ENCODE measurements around the gene LAGE3. TPM values are rescaled to one million over a fixed set of nuclear protein-coding genes. Genes with fewer than 3 reads are reported as not detected.
"Not testable (repeated sequence)": the region's sequence is repeated elsewhere in the genome, so short reads cannot be mapped to it uniquely, and the experiment has no call there.

Gene LAGE3
- total and polyA plus RNA-seq, 2 of the 13 experiments (the other 11 are each of a cell fraction or from before 2014, with no cell fraction given), result 7.6 to 12.7 TPM

DNA sequence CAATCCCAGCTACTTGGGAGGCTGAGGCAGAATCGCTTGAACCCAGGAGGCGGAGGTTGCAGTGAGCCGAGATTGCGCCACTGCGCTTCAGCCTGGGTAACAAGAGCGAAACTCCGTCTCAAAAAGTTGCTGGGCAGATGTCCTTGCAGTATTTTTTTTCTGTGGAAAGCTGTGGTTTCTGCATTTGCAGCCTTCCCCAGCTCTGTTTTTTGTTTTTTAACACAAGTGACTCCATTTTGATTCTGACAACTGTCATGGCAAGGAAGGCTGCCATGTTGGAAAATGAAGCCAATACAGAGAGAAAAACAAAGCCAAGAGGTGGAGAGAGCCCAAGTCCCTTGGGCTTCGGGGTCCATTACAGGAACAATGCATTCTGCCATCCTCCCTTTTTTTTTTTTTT, 23.0 kb upstream of the LAGE3 start:
- FAIRE-seq (no peak), DNase-seq (ENCODE audit: low spot score) (no peak), ATAC-seq (no peak)
- Histone ChIP-seq H3K27ac (ENCODE audit: extremely low read length, insufficient read depth, low read length) (no peak overlapping the region), H3K9ac (ENCODE audit: insufficient read depth, low read depth, low read length) (no peak overlapping the region), H3K79me2 (ENCODE audit: insufficient read depth, low read length) (no peaks in the 10 kb centered on the region), H3K4me1 (ENCODE audit: insufficient read depth, low read length) (0 out of 2 replicates have a peak, but pooled peaks cover 6% of the 10 kb centered on the region), H3K4me2 (ENCODE audit: low read depth, low read length) (no peak overlapping the region), H3K27me3 (ENCODE audit: control insufficient read depth in 1 of 2, insufficient read depth in 2 of 2, low read length in 2 of 2) (no peaks in the 10 kb centered on the region), H4K20me1 (ENCODE audit: insufficient read depth, low read length) (no peaks in the 10 kb centered on the region), H2AFZ (ENCODE audit: low read length) (no peak overlapping the region), H3K9me3 (ENCODE audit: low read length) (no peaks in the 10 kb centered on the region), H3K36me3 (replicated peaks in 1 of 2; ENCODE audit: control insufficient read depth in 1 of 2, insufficient read depth in 2 of 2, low read length in 2 of 2) (no peaks in the 10 kb centered on the region), H3K4me3 (replicated peaks in 1 of 3; ENCODE audit: insufficient read depth in 1 of 3, low read depth in 2 of 3, low read length in 3 of 3) (no peak overlapping the region)
- CTCF ChIA-PET (ENCODE audit: low intra/inter-chr PET ratio, low total read pairs), result no interaction called here
- WGBS (ENCODE audit: low lambda C conversion rate), result 90% methylated on average over 5 of the region's 8 CpGs
- in situ Hi-C loops (cut with HindIII; ENCODE audit: extremely low pct_ligation_motif_present, low pct_unique_long_range_greater_than_20kb), result no loop called here
- intact Hi-C loops (cut with micrococcal nuclease; ENCODE audit: unreplicated experiment), result no loop called here
- POLR2A ChIA-PET, result interaction anchor here (0.9 kb wide), 1 partner anchor 12 kb away, joined by 3 read pairs; the partner anchor contains the start of gene SLC10A3
- BruUV-seq (replicated peaks), result no TSS peak
- no peak for TF ChIP-seq ZFAT (CRISPR knock-in tag; conservative IDR thresholded peaks at IDR 0.05)
- no peak for TF ChIP-seq ZNF12 (CRISPR knock-in tag; IDR thresholded peaks at IDR 0.05)
- TF ChIP-seq, protein P1, sequence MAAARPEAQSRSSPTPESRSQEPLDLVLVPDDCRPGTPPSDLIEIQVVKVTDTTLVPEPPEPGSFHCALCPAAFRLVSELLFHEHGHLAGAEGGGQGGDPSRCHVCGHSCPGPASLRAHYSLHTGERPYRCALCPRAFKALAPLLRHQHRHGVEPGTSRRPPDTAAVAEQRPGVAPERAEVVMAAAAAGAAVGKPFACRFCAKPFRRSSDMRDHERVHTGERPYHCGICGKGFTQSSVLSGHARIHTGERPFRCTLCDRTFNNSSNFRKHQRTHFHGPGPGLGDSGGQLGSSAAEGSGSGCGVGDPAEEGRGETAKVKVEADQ (CRISPR knock-in tag; IDR thresholded peaks at IDR 0.05; ENCODE audit: borderline replicate concordance), result no peak
- TF ChIP-seq FOXK2 (IDR thresholded peaks at IDR 0.05), result no peak
- no peak for TF ChIP-seq ZNF710 (CRISPR knock-in tag; IDR thresholded peaks at IDR 0.05; ENCODE audit: borderline replicate concordance)
- no peak for TF ChIP-seq MLX (CRISPR knock-in tag; IDR thresholded peaks at IDR 0.05)
- no peak for TF ChIP-seq ZNF883 (CRISPR knock-in tag; IDR thresholded peaks at IDR 0.05; ENCODE audit: not compliant biosample characterization)
- TF ChIP-seq ZMYM2 (CRISPR knock-in tag; IDR thresholded peaks at IDR 0.05), result no peak
- no peak for TF ChIP-seq ZNF577 (CRISPR knock-in tag; IDR thresholded peaks at IDR 0.05; ENCODE audit: borderline replicate concordance, low read depth)
- no peak for TF ChIP-seq MAFF (IDR thresholded peaks at IDR 0.05; ENCODE audit: low read depth, low read length)
- TF ChIP-seq MTA3 (CRISPR knock-in tag; IDR thresholded peaks at IDR 0.05), result no peak
- TF ChIP-seq HMG20A (CRISPR knock-in tag; IDR thresholded peaks at IDR 0.05; ENCODE audit: borderline replicate concordance), result no peak
- no peak for TF ChIP-seq ESRRA (CRISPR knock-in tag; IDR thresholded peaks at IDR 0.05; ENCODE audit: low read depth)
- TF ChIP-seq ZFP41 (CRISPR knock-in tag; IDR thresholded peaks at IDR 0.05; ENCODE audit: borderline replicate concordance), result no peak
- no peak for TF ChIP-seq HHEX (CRISPR knock-in tag; IDR thresholded peaks at IDR 0.05)
- no peak for TF ChIP-seq ZNF556 (CRISPR knock-in tag; IDR thresholded peaks at IDR 0.05; ENCODE audit: borderline replicate concordance)
- no peak for TF ChIP-seq ARNT (IDR thresholded peaks at IDR 0.05)
- TF ChIP-seq ZNF20 (CRISPR knock-in tag; IDR thresholded peaks at IDR 0.05), result no peak

DNA sequence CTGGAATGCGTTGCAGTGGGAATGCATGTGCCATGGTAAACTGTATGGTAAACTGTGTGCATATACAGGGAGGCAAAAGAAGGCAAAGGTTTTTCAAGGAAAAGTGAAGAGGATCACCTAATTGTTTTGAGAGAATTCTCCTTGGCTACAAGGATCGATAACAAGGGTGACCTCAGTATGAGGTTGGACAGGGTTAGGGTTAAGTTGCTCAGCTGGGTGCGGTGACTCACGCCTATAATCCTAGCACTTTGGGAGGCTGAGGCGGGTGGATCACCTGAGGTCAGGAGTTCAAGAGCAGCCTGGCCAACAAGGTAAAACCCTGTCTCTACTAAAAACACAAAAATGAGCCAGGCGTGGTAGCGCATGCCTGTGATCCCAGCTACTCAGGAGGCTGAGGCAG, 22.3 kb upstream of the LAGE3 start:
- H3K27ac ChIP-seq (ENCODE audit: extremely low read length, insufficient read depth, low read length); H3K79me2 ChIP-seq (ENCODE audit: insufficient read depth, low read length); H3K27me3 ChIP-seq (ENCODE audit: control insufficient read depth in 1 of 2, insufficient read depth in 2 of 2, low read length in 2 of 2); H3K4me1 ChIP-seq (ENCODE audit: insufficient read depth, low read length); CTCF ChIA-PET (ENCODE audit: low intra/inter-chr PET ratio, low total read pairs); H4K20me1 ChIP-seq (ENCODE audit: insufficient read depth, low read length); H3K9me3 ChIP-seq (ENCODE audit: low read length); ATAC-seq; H3K9ac ChIP-seq (ENCODE audit: insufficient read depth, low read depth, low read length); BruUV-seq (replicated peaks); DNase-seq (ENCODE audit: low spot score); H3K4me2 ChIP-seq (ENCODE audit: low read depth, low read length); FAIRE-seq; H2AFZ ChIP-seq (ENCODE audit: low read length); H3K36me3 ChIP-seq (replicated peaks in 1 of 2; ENCODE audit: control insufficient read depth in 1 of 2, insufficient read depth in 2 of 2, low read length in 2 of 2); in situ Hi-C loops (cut with HindIII; ENCODE audit: extremely low pct_ligation_motif_present, low pct_unique_long_range_greater_than_20kb); H3K4me3 ChIP-seq (replicated peaks in 1 of 3; ENCODE audit: insufficient read depth in 1 of 3, low read depth in 2 of 3, low read length in 3 of 3); intact Hi-C loops (cut with micrococcal nuclease; ENCODE audit: unreplicated experiment): not testable (repeated sequence)
- POLR2A ChIA-PET, result interaction anchor here (0.9 to 1.1 kb wide), 2 partner anchors 11 kb away, joined by 3 to 4 read pairs; partner anchors contain the start of gene SLC10A3
- WGBS (ENCODE audit: low lambda C conversion rate), result 39% methylated on average over 7 of the region's 7 CpGs
